Upper lobe of left lung (tissue), 6 donors: ENCODE results near the gene TBC1D32. TPM values are rescaled to one million over a fixed set of nuclear protein-coding genes. Genes with fewer than 3 reads are reported as not detected.
A peak's percentile ranks its signal among the peaks of the same experiment; 100 is the strongest.
"Not testable (repeated sequence)": the region's sequence is repeated elsewhere in the genome, so short reads cannot be mapped to it uniquely, and the experiment has no call there.

Source experiments
- ATAC-seq, 2 donors: fragments of 200-7000 bp; cut with Tn5 transposase; one replicate each; pipeline ENCODE4 v1.9.1; 2022; ENCODE audit warnings: mild to moderate bottlenecking in 2 of 2, moderate library complexity in 2 of 2; ENCODE audit not compliant: low FRiP score in 2 of 2
- DNase-seq, 2 donors: peaks; one replicate each; pipeline ENCODE4 v3.0.0-alpha.2; 2019 to 2020
- H3K27ac ChIP-seq, 4 donors: fragments of 200-600 bp; sonication (generic); one replicate each; pipeline ENCODE4 v1.5.1; 2016 to 2019
- H3K27me3 ChIP-seq, 4 donors: fragments of 200-600 bp; sonication (generic); one replicate each; pipeline ENCODE4 v1.5.1; 2017 to 2019
- H3K36me3 ChIP-seq, 4 donors: fragments of 200-600 bp; sonication (generic); one replicate each; pipeline ENCODE4 v1.5.1; 2016 to 2019
- H3K4me1 ChIP-seq, 4 donors: fragments of 200-600 bp; sonication (generic); one replicate each; pipeline ENCODE4 v1.5.1; 2018 to 2019
- H3K4me3 ChIP-seq, 4 donors: fragments of 200-600 bp; sonication (generic); one replicate each; pipeline ENCODE4 v1.5.1; 2017 to 2019; ENCODE audit warnings: mild to moderate bottlenecking in 2 of 4, moderate library complexity in 1 of 4
- H3K9me3 ChIP-seq, 4 donors: fragments of 200-600 bp; sonication (generic); one replicate each; pipeline ENCODE4 v1.5.1; 2018 to 2019
- EP300 ChIP-seq, 4 donors: sonication (generic); formaldehyde crosslinking; IDR thresholded peaks; one replicate each; pipeline ENCODE4 v1.5.1; 2017; ENCODE audit warnings: antibody characterized with exemption in 4 of 4, control low read depth in 2 of 4
- POLR2A ChIP-seq, 4 donors: fragments of 450-650 bp; IDR thresholded peaks; one replicate each; pipeline ENCODE4 v1.5.1; 2016 to 2017; ENCODE audit warnings: antibody characterized with exemption in 4 of 4, mild to moderate bottlenecking in 2 of 4
- POLR2AphosphoS5 ChIP-seq, 2 donors: sonication (generic); formaldehyde crosslinking; IDR thresholded peaks; one replicate each; pipeline ENCODE4 v1.5.1; 2017; ENCODE audit warnings: antibody characterized with exemption in 2 of 2
- WGBS, 2 donors: methylation state at CpG; one replicate each; pipeline ENCODE4 v1.1.5; 2017 to 2018; 5-methylcytosine and 5-hydroxymethylcytosine counted together
- total RNA-seq, 6 donors: library from RNA; depleted of rRNA in 4 of 6; stranded (reverse); fragments of >200 nt in 4 of 6; gene quantifications; one replicate each; pipeline versions ENCODE4 v1.1.0 to v1.2.1, GENCODE V29; 2016 to 2021
- TF ChIP-seq, protein P1 (sequence below), 6 experiments: fragments of 450-650 bp in 4 of 6; fragments of 200-600 bp in 2 of 6; sonication (generic) in 2 of 6; IDR thresholded peaks; one replicate each; pipeline ENCODE4 v1.5.1; 2016 to 2019; ENCODE audit warnings: antibody characterized with exemption in 6 of 6
- donor health status: DM: no; HTN: no; CAD: no; lungs with moderate emphysema.
- donor health status: DM: no; HTN: yes; CAD: no; lungs with severe emphysema.

TBC1D32 gene
- total RNA-seq, 6 donors from 2014 or later: 1.2 to 13.5 (median 5.3) TPM

DNA sequence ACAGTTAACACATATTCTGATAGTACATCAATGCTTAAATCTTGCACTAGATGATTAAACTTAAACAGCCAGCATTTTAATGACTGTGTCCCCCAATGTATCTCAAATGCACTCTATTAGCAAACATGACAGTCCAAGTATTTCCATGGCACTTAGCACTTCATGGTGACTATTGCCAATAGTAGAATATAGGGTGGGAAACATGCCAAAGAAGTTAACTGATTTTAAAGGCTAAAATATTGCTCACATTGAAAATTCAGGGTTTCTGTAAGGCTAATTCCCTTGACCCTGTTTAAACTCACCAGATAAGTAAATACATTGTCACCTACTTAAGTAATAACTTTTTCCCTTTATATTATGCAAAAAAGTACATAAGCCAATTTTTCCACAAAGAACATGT lies 266.9 kb downstream of the TBC1D32 start:
- no peak overlapping the region for H3K27ac ChIP-seq
- H3K36me3 ChIP-seq: no peaks in the 10 kb centered on the region
- H3K4me3 ChIP-seq: no peak overlapping the region
- ATAC-seq (no peak), DNase-seq (no peak)
- H3K27me3 ChIP-seq: no peaks in the 10 kb centered on the region
- peaks cover 0 to 6% (median 2%) of the 10 kb centered on the region in 4 donors for H3K9me3 ChIP-seq
- H3K4me1 ChIP-seq: no peaks in the 10 kb centered on the region
- no peak for TF ChIP-seq EP300 (IDR thresholded peaks at IDR 0.05)
- no peak for TF ChIP-seq POLR2AphosphoS5 (IDR thresholded peaks at IDR 0.05)
- TF ChIP-seq, protein P1, sequence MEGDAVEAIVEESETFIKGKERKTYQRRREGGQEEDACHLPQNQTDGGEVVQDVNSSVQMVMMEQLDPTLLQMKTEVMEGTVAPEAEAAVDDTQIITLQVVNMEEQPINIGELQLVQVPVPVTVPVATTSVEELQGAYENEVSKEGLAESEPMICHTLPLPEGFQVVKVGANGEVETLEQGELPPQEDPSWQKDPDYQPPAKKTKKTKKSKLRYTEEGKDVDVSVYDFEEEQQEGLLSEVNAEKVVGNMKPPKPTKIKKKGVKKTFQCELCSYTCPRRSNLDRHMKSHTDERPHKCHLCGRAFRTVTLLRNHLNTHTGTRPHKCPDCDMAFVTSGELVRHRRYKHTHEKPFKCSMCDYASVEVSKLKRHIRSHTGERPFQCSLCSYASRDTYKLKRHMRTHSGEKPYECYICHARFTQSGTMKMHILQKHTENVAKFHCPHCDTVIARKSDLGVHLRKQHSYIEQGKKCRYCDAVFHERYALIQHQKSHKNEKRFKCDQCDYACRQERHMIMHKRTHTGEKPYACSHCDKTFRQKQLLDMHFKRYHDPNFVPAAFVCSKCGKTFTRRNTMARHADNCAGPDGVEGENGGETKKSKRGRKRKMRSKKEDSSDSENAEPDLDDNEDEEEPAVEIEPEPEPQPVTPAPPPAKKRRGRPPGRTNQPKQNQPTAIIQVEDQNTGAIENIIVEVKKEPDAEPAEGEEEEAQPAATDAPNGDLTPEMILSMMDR (IDR thresholded peaks at IDR 0.05): no peak
- no peak for TF ChIP-seq POLR2A (IDR thresholded peaks at IDR 0.05)

DNA sequence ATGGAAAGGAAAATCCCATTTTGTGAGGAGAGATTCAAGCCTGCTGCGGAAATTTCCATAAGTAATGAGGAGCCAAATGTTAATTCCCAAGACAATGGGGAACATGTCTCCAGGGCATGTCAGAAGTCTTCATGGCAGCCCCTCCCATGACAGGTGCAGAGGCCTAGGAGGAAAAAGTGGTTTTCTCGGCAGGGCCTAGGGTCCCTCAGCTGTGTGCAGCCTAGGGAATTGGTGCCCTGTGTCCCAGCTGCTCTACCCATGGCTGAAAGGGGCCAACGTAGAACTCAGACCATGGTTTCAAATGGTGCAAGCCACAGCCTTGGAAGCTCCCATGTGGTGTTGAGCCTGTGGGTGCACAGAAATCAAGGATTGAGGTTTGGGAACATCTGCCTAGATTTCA lies 269.9 kb downstream of the TBC1D32 start:
- DNase-seq (no peak), ATAC-seq (no peak)
- no peak for TF ChIP-seq POLR2A (IDR thresholded peaks at IDR 0.05)
- no peak for TF ChIP-seq POLR2AphosphoS5 (IDR thresholded peaks at IDR 0.05)
- TF ChIP-seq EP300 (IDR thresholded peaks at IDR 0.05): no peak
- TF ChIP-seq, protein P1 (IDR thresholded peaks at IDR 0.05): no peak
- 98 to 100% methylated on average over 3 of the region's 3 CpGs for WGBS, 2 donors
- Histone ChIP-seq H3K36me3 (no peaks in the 10 kb centered on the region), H3K27ac (no peak overlapping the region), H3K9me3 (peaks cover 0 to 6% (median 0%) of the 10 kb centered on the region in 4 donors), H3K4me1 (no peaks in the 10 kb centered on the region), H3K27me3 (no peaks in the 10 kb centered on the region), H3K4me3 (no peak overlapping the region)

DNA sequence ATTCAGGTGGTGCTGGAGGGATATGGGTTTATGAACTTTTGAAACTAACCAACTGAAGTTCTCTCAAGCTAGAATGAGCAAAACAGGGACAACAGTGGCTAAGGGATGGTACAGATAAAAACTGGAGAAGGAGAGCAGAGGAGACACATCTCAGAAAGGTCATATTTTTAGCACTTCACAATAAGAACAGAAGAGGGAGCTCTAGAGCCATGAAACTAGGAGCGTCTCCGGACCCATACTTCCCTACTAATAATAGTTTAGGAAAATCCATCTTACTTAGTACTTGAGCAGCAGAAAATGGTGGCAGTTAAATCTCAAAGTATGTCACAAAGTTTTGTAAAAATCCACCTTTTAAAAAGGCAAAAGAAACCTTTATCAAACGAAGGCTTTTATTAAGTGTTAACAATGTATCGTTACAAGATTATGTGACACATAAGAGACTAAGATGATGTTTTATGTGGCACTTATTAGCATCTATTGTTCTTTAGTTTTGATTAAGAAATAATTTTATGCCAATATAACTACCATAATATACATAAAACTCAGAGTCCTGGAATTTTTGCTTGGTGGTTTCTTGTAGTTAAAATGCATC lies 278.6 kb downstream of the TBC1D32 start:
- no peak for DNase-seq

DNA sequence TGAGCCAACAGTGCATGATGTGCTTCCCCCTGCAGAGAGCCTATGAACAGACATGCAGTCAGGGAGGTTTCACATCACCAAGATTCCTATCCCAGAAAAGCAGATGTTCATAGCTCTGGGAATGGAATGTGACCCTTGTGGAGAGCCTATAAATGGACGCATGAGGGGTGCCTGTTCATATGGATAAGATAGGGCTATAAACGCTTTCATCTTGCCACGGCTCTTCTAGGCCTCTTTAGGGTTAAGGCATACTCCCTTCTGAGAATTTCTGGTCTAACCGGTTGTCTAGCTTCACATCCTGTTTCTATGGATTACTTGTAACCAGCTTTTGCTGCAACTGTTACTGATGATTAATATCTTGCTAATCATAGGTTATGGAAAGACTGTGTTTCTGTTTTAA lies 285.7 kb downstream of the TBC1D32 start:
- H3K27me3 ChIP-seq, H3K27ac ChIP-seq, H3K9me3 ChIP-seq, H3K4me1 ChIP-seq, H3K36me3 ChIP-seq, DNase-seq, ATAC-seq, H3K4me3 ChIP-seq: not testable (repeated sequence)
- WGBS, 2 donors: 50 to 59% methylated on average over 4 of the region's 4 CpGs

More for the DNA sequence above, 278.6 kb downstream of the TBC1D32 start:
- ATAC-seq: peak in 1 of 2 donors; percentile 76
- no peaks in the 10 kb centered on the region for H3K9me3 ChIP-seq
- no peak for TF ChIP-seq POLR2A (IDR thresholded peaks at IDR 0.05)
- TF ChIP-seq, protein P1 (IDR thresholded peaks at IDR 0.05): peak; percentile 28 to 58 (median 45)
- TF ChIP-seq EP300 (IDR thresholded peaks at IDR 0.05): no peak
- TF ChIP-seq POLR2AphosphoS5 (IDR thresholded peaks at IDR 0.05): no peak
- no peaks in the 10 kb centered on the region for H3K27me3 ChIP-seq
- no peaks in the 10 kb centered on the region for H3K4me1 ChIP-seq
- WGBS, 2 donors: 33 to 36% methylated on average over 4 of the region's 4 CpGs
- no peak overlapping the region for H3K4me3 ChIP-seq
- H3K36me3 ChIP-seq: no peaks in the 10 kb centered on the region
- H3K27ac ChIP-seq: no peak overlapping the region

DNA sequence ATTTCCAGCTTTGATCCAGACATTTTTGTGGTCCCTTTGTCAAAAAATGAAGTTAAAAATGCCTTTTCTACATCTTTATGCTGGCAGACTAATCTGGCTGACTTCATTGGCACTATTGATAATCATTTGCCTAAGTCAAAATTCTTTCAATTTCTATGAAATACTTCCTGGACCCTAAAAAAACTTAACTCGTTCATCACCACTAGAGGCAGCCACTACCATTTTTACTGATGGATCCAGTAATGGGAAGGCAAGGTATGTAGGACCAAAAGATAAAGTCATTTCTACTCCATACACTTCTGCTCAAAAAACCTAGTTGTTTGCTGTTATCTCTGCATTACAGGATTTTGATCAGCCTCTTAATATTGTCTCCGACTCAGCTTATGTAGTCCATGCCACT lies 289.4 kb downstream of the TBC1D32 start:
- not testable (repeated sequence) for H3K4me1 ChIP-seq, H3K27me3 ChIP-seq, DNase-seq, H3K27ac ChIP-seq, H3K9me3 ChIP-seq, H3K36me3 ChIP-seq, ATAC-seq, H3K4me3 ChIP-seq
- WGBS, 2 donors: 80 to 82% methylated on average over 2 of the region's 2 CpGs

DNA sequence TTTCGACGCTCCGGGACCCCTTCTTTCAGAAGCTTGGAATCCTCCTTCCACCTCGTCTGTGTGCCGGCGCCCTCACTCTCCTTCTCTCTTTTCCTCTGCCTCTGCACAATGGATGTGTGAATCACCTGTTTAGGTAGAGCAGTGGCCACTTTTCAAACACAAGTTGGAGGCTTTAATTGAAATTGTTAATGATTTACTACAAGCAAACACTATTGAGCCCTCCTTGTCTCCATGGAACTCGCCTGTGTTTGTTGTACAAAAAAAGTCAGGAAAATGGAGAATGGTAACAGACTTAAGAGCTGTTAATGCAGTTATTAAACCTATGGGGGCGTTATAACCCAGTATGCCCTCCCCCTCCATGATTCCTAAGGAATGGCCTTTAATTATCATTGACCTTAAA lies 290.6 kb downstream of the TBC1D32 start:
- H3K36me3 ChIP-seq, H3K4me1 ChIP-seq, H3K9me3 ChIP-seq, H3K27ac ChIP-seq, H3K27me3 ChIP-seq, ATAC-seq, DNase-seq: not testable (repeated sequence)
- peak overlapping the region in 2 of 4 donors; percentile 7 to 9 for H3K4me3 ChIP-seq
- WGBS, 2 donors: 65 to 68% methylated on average over 8 of the region's 8 CpGs

DNA sequence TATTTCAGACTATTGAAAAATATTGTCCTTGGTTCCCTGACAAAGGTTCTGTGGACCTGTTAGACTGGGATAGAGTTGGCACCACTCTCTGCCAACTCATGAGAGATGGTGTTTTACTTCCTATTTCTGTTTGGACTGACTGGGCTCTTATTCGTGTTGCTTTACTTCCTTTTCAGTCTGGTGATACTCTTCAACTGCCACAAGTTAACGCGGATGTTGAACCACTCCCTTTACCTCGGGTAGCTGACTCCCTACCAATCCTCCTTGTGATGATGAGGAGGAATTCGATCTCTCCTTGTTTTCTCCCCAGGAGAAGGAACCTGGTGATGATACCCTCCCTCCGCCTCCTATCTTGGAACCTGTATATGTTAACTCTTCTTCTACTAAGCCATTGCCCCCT lies 291.1 kb downstream of the TBC1D32 start:
- not testable (repeated sequence) for ATAC-seq
- peak overlapping the region in 2 of 4 donors; percentile 7 to 9 for H3K4me3 ChIP-seq

More for the DNA sequence above, 291.1 kb downstream of the TBC1D32 start:
- not testable (repeated sequence) for H3K4me1 ChIP-seq, H3K27me3 ChIP-seq, H3K27ac ChIP-seq, H3K36me3 ChIP-seq, H3K9me3 ChIP-seq
- 61 to 63% methylated on average over 6 of the region's 6 CpGs for WGBS, 2 donors
- DNase-seq: peak in 1 of 2 donors; percentile 31
